HCT116 (cell line): Measurements from ENCODE around the gene TUNAR. TPM values are rescaled to one million over a fixed set of nuclear protein-coding genes. Genes with fewer than 3 reads are reported as not detected.

Experiments
- ATAC-seq: fragments of 200-7000 bp; cut with Tn5 transposase; 2 replicates; pipeline ENCODE4 v1.9.1; 2020; ENCODE audit warnings: mild to moderate bottlenecking, moderate library complexity
- BruUV-seq: library from RNA; stranded (reverse); fragments of 400-500 nt; replicated peaks from 2 replicates; lab custom pipeline; 2021; lab: Mats Ljungman, UMichigan
- CTCF ChIA-PET: fragments of 300-600 bp; sonication (Branson Sonifier 250); formaldehyde crosslinking; loops from one replicate; lab custom pipeline; 2021; ENCODE audit warnings: antibody characterized with exemption; lab: Charles Lee
- POLR2A ChIA-PET: fragments of 300-600, 350-600 bp; sonication (Branson Sonifier 250); formaldehyde crosslinking; loops from one replicate; lab custom pipeline; 2021; ENCODE audit warnings: antibody characterized with exemption; lab: Charles Lee
- RAD21 ChIA-PET, 2 experiments: fragments of 300-600 bp; sonication (Branson Sonifier 250); formaldehyde crosslinking; loops; one replicate each; lab custom pipeline; 2023; ENCODE audit warnings: low total read pairs in 2 of 2; ENCODE audit not compliant: uncharacterized antibody in 2 of 2, unreplicated experiment in 2 of 2, low non-redundant PET in 1 of 2; lab: Charles Lee
- DNase-seq: peaks from one replicate; pipeline ENCODE4 v3.0.0-alpha.2; 2010; ENCODE audit warnings: low read depth, low spot score
- H2AFZ ChIP-seq: fragments of 200-600 bp; shearing (Covaris generic), sonication (generic); 2 replicates; pipeline ENCODE4 v1.6.1; 2017; ENCODE audit warnings: low read depth, mixed run types, mixed read lengths, antibody characterized with exemption, low read length; ENCODE audit not compliant: poor library complexity, severe bottlenecking
- H3K27ac ChIP-seq: 2 replicates; pipeline ENCODE4 v1.5.1; 2012; ENCODE audit warnings: low read depth, low read length
- H3K27me3 ChIP-seq: fragments of 200-600 bp; sonication (generic); 2 replicates; pipeline ENCODE4 v1.6.1; 2016; ENCODE audit warnings: mixed run types, low read length, mixed read lengths; ENCODE audit not compliant: insufficient read depth
- H3K36me3 ChIP-seq, 2 experiments: fragments of 200-500 bp in 1 of 2; fragments of 200-600 bp in 1 of 2; sonication (Bioruptor generic) in 1 of 2; sonication (generic) in 1 of 2; 2 replicates each; pipeline versions ENCODE4 v1.5.1 to v1.6.1; 2014 to 2016; ENCODE audit warnings: low read length in 2 of 2, inconsistent platforms in 1 of 2, mixed read lengths in 1 of 2, mixed run types in 1 of 2; ENCODE audit not compliant: insufficient read depth in 2 of 2, control insufficient read depth in 1 of 2
- H3K4me1 ChIP-seq, 2 experiments: fragments of 200-600 bp in 1 of 2; sonication (generic) in 1 of 2; 2 replicates each; pipeline versions ENCODE4 v1.5.1 to v1.6.1; 2012 to 2017; ENCODE audit warnings: low read length in 2 of 2, inconsistent platforms in 1 of 2, mild to moderate bottlenecking in 1 of 2, mixed read lengths in 1 of 2, mixed run types in 1 of 2, moderate library complexity in 1 of 2; ENCODE audit not compliant: insufficient read depth in 2 of 2, control insufficient read depth in 1 of 2
- H3K4me2 ChIP-seq: fragments of 200-600 bp; sonication (generic); 2 replicates; pipeline ENCODE4 v1.6.1; 2017; ENCODE audit warnings: mixed run types, low read length, mixed read lengths
- H3K4me3 ChIP-seq, 2 experiments: fragments of 200-600 bp in 1 of 2; sonication (generic) in 1 of 2; replicated peaks in 1 of 2; 2 replicates each; pipeline ENCODE4 v1.5.1; 2011 to 2016; ENCODE audit warnings: low read length in 2 of 2, control low read depth in 1 of 2, low read depth in 1 of 2, mild to moderate bottlenecking in 1 of 2, mixed read lengths in 1 of 2, mixed run types in 1 of 2
- H3K79me2 ChIP-seq: fragments of 200-600 bp; sonication (generic); 2 replicates; pipeline ENCODE4 v1.6.1; 2017; ENCODE audit warnings: mild to moderate bottlenecking, mixed run types, low read length, moderate library complexity, mixed read lengths; ENCODE audit not compliant: insufficient read depth
- H3K9ac ChIP-seq: fragments of 200-600 bp; sonication (generic); 2 replicates; pipeline ENCODE4 v1.6.1; 2016; ENCODE audit warnings: low read length, mixed read lengths
- H3K9me2 ChIP-seq: fragments of 200-600 bp; sonication (generic), shearing (Covaris generic); 2 replicates; pipeline ENCODE4 v1.6.1; 2017; ENCODE audit warnings: mixed run types, mild to moderate bottlenecking, moderate library complexity; ENCODE audit not compliant: insufficient read depth
- H3K9me3 ChIP-seq, 2 experiments: fragments of 200-500 bp in 1 of 2; fragments of 200-600 bp in 1 of 2; sonication (Bioruptor generic) in 1 of 2; sonication (generic) in 1 of 2; 2 replicates each; pipeline ENCODE4 v1.6.1; 2014 to 2017; ENCODE audit warnings: low read length in 2 of 2, mixed read lengths in 2 of 2, inconsistent platforms in 1 of 2, low read depth in 1 of 2, mild to moderate bottlenecking in 1 of 2, mixed run types in 1 of 2, moderate library complexity in 1 of 2; ENCODE audit not compliant: control insufficient read depth in 1 of 2, insufficient read depth in 1 of 2
- H4K20me1 ChIP-seq: fragments of 200-600 bp; sonication (generic), shearing (Covaris generic); 2 replicates; pipeline ENCODE4 v1.6.1; 2017; ENCODE audit warnings: mixed run types, mild to moderate bottlenecking, moderate library complexity; ENCODE audit not compliant: insufficient read depth
- CEBPB ChIP-seq: IDR thresholded peaks from 2 replicates; pipeline ENCODE4 v1.6.1; 2012; ENCODE audit warnings: low read depth
- EGR1 ChIP-seq: IDR thresholded peaks from 2 replicates; pipeline ENCODE4 v1.6.1; 2012; ENCODE audit warnings: low read depth
- ELF1 ChIP-seq: IDR thresholded peaks from 2 replicates; pipeline ENCODE4 v1.6.1; 2012; ENCODE audit warnings: low read depth, borderline replicate concordance
- EZH2 ChIP-seq: fragments of 200-600 bp; sonication (generic); IDR thresholded peaks from 2 replicates; pipeline ENCODE4 v1.6.1; 2017; ENCODE audit warnings: antibody characterized with exemption, mixed run types
- EZH2phosphoT487 ChIP-seq: fragments of 200-600 bp; IDR thresholded peaks from 2 replicates; pipeline ENCODE4 v1.6.1; 2018; ENCODE audit warnings: antibody characterized with exemption, borderline replicate concordance
- POLR2A ChIP-seq: IDR thresholded peaks from 2 replicates; pipeline ENCODE4 v1.7.0; 2011; ENCODE audit warnings: borderline replicate concordance; ENCODE audit not compliant: insufficient read depth, insufficient read length; ENCODE audit errors: extremely low read depth
- RAD21 ChIP-seq: IDR thresholded peaks from 2 replicates; pipeline ENCODE4 v1.6.1; 2012; ENCODE audit warnings: low read depth, mild to moderate bottlenecking
- SP1 ChIP-seq: IDR thresholded peaks from 2 replicates; pipeline ENCODE4 v1.6.1; 2012; ENCODE audit warnings: low read depth
- SRF ChIP-seq: IDR thresholded peaks from 2 replicates; pipeline ENCODE4 v1.6.1; 2012; ENCODE audit warnings: low read depth
- TCF7L2 ChIP-seq: IDR thresholded peaks from 2 replicates; pipeline ENCODE4 v1.7.0; 2011; ENCODE audit warnings: borderline replicate concordance, inconsistent platforms; ENCODE audit not compliant: insufficient read depth, insufficient read length; ENCODE audit errors: extremely low read depth
- YY1 ChIP-seq: IDR thresholded peaks from 2 replicates; pipeline ENCODE4 v1.6.1; 2011; ENCODE audit warnings: low read length, low read depth, moderate library complexity, mild to moderate bottlenecking; ENCODE audit not compliant: insufficient replicate concordance; ENCODE audit errors: extremely low read depth
- ZNF274 ChIP-seq: fragments of 200-500 bp; sonication (Bioruptor generic); IDR thresholded peaks from 2 replicates; pipeline ENCODE4 v1.6.1; 2014; ENCODE audit warnings: mild to moderate bottlenecking, low read depth, low read length, inconsistent platforms
- intact Hi-C: fragments of 100-400 bp; cut with micrococcal nuclease; formaldehyde crosslinking; loops from 2 replicates; pipeline ENCODE4 v1.10.0; 2022
- total RNA-seq: library from RNA; stranded (reverse); gene quantifications from one replicate; pipeline ENCODE4 v1.2.1, GENCODE V29; 2021; ENCODE audit not compliant: unreplicated experiment
- TF ChIP-seq, protein P1 (sequence below), 3 experiments: fragments of 200-600 bp in 1 of 3; sonication (generic) in 1 of 3; IDR thresholded peaks in 2 of 3; conservative IDR thresholded peaks in 1 of 3; 2 replicates each; pipeline ENCODE4 v1.5.1; 2012 to 2017; ENCODE audit warnings: low read depth in 2 of 3, low read length in 2 of 3, antibody characterized with exemption in 1 of 3, borderline replicate concordance in 1 of 3, control low read depth in 1 of 3, mild to moderate bottlenecking in 1 of 3, mixed read lengths in 1 of 3, mixed run types in 1 of 3, moderate library complexity in 1 of 3; ENCODE audit not compliant: insufficient read depth in 1 of 3
- TF ChIP-seq, protein P2 (sequence below): IDR thresholded peaks from 2 replicates; pipeline ENCODE4 v1.6.1; 2012
- TF ChIP-seq, protein P3 (sequence below): IDR thresholded peaks from 2 replicates; pipeline ENCODE4 v1.6.1; 2012; ENCODE audit warnings: low read depth
- TF ChIP-seq, protein P4 (sequence below): IDR thresholded peaks from 2 replicates; pipeline ENCODE4 v1.6.1; 2011; ENCODE audit warnings: mild to moderate bottlenecking, low read length, moderate library complexity; ENCODE audit not compliant: insufficient replicate concordance; ENCODE audit errors: extremely low read depth
- TF ChIP-seq, protein P5 (sequence below): IDR thresholded peaks from 2 replicates; pipeline ENCODE4 v1.6.1; 2012

The TUNAR gene
- total RNA-seq, 1 experiment from 2014 or later = not detected

DNA sequence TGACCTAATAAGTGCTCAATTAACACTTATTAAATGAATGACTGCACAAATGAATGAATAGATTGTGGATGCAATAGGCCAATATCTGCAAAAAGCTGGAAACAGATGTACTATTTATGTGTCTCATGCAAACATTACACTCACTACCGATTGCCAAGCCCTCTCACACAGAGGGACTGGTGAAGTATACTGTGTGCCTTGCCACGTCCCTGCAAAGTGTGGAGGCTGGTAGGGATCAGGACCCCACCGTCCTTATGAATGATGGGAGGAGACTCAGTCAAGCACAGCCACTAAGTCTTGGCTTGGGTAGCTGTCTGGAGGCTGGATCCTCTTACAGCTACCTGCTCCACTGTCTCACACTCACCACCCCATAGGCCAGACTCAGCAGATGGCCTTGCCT is 3.9 kb upstream of the TUNAR start:
- Histone ChIP-seq H3K79me2 (no peaks in the 10 kb centered on the region), H3K4me1 (no peaks in the 10 kb centered on the region), H3K27me3 (peaks cover 46% of the 10 kb centered on the region), H2AFZ (no peak overlapping the region), H3K27ac (no peak overlapping the region), H4K20me1 (no peaks in the 10 kb centered on the region), H3K9me2 (no peaks in the 10 kb centered on the region), H3K9me3 (no peaks in the 10 kb centered on the region), H3K4me3 (no peak overlapping the region), H3K4me2 (no peak overlapping the region), H3K9ac (no peak overlapping the region), H3K36me3 (no peaks in the 10 kb centered on the region)
- ATAC-seq (no peak), DNase-seq (no peak)
- intact Hi-C loops = no loop called here
- BruUV-seq = no TSS peak
- ChIA-PET CTCF (no interaction called here), POLR2A (no interaction called here), RAD21 (no interaction called here)
- TF ChIP-seq ELF1 (no peak), SRF (no peak), SP1 (no peak), EZH2 (no peak), ZNF274 (no peak), CEBPB (no peak), YY1 (no peak), TCF7L2 (no peak), RAD21 (no peak), POLR2A (no peak), EZH2phosphoT487 (no peak), EGR1 (no peak)
- TF ChIP-seq, protein P1, sequence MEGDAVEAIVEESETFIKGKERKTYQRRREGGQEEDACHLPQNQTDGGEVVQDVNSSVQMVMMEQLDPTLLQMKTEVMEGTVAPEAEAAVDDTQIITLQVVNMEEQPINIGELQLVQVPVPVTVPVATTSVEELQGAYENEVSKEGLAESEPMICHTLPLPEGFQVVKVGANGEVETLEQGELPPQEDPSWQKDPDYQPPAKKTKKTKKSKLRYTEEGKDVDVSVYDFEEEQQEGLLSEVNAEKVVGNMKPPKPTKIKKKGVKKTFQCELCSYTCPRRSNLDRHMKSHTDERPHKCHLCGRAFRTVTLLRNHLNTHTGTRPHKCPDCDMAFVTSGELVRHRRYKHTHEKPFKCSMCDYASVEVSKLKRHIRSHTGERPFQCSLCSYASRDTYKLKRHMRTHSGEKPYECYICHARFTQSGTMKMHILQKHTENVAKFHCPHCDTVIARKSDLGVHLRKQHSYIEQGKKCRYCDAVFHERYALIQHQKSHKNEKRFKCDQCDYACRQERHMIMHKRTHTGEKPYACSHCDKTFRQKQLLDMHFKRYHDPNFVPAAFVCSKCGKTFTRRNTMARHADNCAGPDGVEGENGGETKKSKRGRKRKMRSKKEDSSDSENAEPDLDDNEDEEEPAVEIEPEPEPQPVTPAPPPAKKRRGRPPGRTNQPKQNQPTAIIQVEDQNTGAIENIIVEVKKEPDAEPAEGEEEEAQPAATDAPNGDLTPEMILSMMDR (IDR thresholded peaks at IDR 0.05 in 2 of 3, conservative IDR thresholded peaks at IDR 0.05 in 1 of 3; ENCODE audit: borderline replicate concordance in 1 of 3, insufficient read depth in 1 of 3, low read depth in 2 of 3, low read length in 2 of 3) = no peak
- TF ChIP-seq, protein P2, sequence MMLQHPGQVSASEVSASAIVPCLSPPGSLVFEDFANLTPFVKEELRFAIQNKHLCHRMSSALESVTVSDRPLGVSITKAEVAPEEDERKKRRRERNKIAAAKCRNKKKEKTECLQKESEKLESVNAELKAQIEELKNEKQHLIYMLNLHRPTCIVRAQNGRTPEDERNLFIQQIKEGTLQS = no peak
- TF ChIP-seq, protein P3, sequence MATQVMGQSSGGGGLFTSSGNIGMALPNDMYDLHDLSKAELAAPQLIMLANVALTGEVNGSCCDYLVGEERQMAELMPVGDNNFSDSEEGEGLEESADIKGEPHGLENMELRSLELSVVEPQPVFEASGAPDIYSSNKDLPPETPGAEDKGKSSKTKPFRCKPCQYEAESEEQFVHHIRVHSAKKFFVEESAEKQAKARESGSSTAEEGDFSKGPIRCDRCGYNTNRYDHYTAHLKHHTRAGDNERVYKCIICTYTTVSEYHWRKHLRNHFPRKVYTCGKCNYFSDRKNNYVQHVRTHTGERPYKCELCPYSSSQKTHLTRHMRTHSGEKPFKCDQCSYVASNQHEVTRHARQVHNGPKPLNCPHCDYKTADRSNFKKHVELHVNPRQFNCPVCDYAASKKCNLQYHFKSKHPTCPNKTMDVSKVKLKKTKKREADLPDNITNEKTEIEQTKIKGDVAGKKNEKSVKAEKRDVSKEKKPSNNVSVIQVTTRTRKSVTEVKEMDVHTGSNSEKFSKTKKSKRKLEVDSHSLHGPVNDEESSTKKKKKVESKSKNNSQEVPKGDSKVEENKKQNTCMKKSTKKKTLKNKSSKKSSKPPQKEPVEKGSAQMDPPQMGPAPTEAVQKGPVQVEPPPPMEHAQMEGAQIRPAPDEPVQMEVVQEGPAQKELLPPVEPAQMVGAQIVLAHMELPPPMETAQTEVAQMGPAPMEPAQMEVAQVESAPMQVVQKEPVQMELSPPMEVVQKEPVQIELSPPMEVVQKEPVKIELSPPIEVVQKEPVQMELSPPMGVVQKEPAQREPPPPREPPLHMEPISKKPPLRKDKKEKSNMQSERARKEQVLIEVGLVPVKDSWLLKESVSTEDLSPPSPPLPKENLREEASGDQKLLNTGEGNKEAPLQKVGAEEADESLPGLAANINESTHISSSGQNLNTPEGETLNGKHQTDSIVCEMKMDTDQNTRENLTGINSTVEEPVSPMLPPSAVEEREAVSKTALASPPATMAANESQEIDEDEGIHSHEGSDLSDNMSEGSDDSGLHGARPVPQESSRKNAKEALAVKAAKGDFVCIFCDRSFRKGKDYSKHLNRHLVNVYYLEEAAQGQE = no peak
- TF ChIP-seq, protein P4, sequence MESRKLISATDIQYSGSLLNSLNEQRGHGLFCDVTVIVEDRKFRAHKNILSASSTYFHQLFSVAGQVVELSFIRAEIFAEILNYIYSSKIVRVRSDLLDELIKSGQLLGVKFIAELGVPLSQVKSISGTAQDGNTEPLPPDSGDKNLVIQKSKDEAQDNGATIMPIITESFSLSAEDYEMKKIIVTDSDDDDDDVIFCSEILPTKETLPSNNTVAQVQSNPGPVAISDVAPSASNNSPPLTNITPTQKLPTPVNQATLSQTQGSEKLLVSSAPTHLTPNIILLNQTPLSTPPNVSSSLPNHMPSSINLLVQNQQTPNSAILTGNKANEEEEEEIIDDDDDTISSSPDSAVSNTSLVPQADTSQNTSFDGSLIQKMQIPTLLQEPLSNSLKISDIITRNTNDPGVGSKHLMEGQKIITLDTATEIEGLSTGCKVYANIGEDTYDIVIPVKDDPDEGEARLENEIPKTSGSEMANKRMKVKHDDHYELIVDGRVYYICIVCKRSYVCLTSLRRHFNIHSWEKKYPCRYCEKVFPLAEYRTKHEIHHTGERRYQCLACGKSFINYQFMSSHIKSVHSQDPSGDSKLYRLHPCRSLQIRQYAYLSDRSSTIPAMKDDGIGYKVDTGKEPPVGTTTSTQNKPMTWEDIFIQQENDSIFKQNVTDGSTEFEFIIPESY = no peak
- TF ChIP-seq, protein P5, sequence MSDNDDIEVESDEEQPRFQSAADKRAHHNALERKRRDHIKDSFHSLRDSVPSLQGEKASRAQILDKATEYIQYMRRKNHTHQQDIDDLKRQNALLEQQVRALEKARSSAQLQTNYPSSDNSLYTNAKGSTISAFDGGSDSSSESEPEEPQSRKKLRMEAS = no peak
